Smooth muscle cell (in vitro differentiated cells): ENCODE measurements around the gene SLC37A4. TPM values are rescaled to one million over a fixed set of nuclear protein-coding genes. Genes with fewer than 3 reads are reported as not detected.
"Not testable (repeated sequence)": the region's sequence is repeated elsewhere in the genome, so short reads cannot be mapped to it uniquely, and the experiment has no call there.

ENCODE experiments used
- DNase-seq: peaks from one replicate; lab custom pipeline; 2025; ENCODE audit not compliant: unreplicated experiment; lab: John Stamatoyannopoulos, UW
- H2AFZ ChIP-seq: fragments of 200-600 bp; sonication (generic); 2 replicates; pipeline ENCODE4 v1.6.0; 2016; ENCODE audit warnings: antibody characterized with exemption, low read depth, mild to moderate bottlenecking
- H3F3A ChIP-seq: fragments of 200-600 bp; sonication (generic); 2 replicates; pipeline ENCODE4 v1.6.0; 2017; ENCODE audit warnings: antibody characterized with exemption, low read depth
- H3K27ac ChIP-seq: fragments of 200-600 bp; sonication (generic); 2 replicates; pipeline ENCODE4 v1.5.1; 2016; ENCODE audit warnings: low read depth, mild to moderate bottlenecking
- H3K27me3 ChIP-seq: fragments of 200-600 bp; sonication (generic); 2 replicates; pipeline ENCODE4 v1.6.1; 2016; ENCODE audit warnings: low read depth, mild to moderate bottlenecking
- H3K36me3 ChIP-seq: fragments of 200-600 bp; sonication (generic); 2 replicates; pipeline ENCODE4 v1.5.1; 2016; ENCODE audit warnings: low read depth
- H3K4me1 ChIP-seq: fragments of 200-600 bp; sonication (generic); 2 replicates; pipeline ENCODE4 v1.5.1; 2016; ENCODE audit warnings: low read depth
- H3K4me2 ChIP-seq: fragments of 200-600 bp; sonication (generic); 2 replicates; pipeline ENCODE4 v1.6.0; 2016; ENCODE audit warnings: mild to moderate bottlenecking
- H3K4me3 ChIP-seq: fragments of 200-600 bp; sonication (generic); 2 replicates; pipeline ENCODE4 v1.5.1; 2016; ENCODE audit warnings: mild to moderate bottlenecking
- H3K79me2 ChIP-seq: fragments of 200-600 bp; sonication (generic); 2 replicates; pipeline ENCODE4 v1.6.0; 2016; ENCODE audit warnings: low read depth, mild to moderate bottlenecking
- H3K9ac ChIP-seq: fragments of 200-600 bp; sonication (generic); 2 replicates; pipeline ENCODE4 v1.6.0; 2016; ENCODE audit warnings: low read depth
- H3K9me3 ChIP-seq: fragments of 200-600 bp; sonication (generic); replicated peaks from 2 replicates; pipeline ENCODE4 v1.5.1; 2016; ENCODE audit warnings: low read depth
- H4K20me1 ChIP-seq: fragments of 200-600 bp; sonication (generic); 2 replicates; pipeline ENCODE4 v1.6.0; 2016; ENCODE audit warnings: low read depth
- WGBS: methylation state at CpG from one replicate; pipeline ENCODE4 v1.1.7; 2016; ENCODE audit warnings: low lambda C conversion rate; 5-methylcytosine and 5-hydroxymethylcytosine counted together
- polyA plus RNA-seq: library from polyadenylated mRNA; unstranded; fragments of >200 nt; fragmentation: Nextera tagmentation; extraction: Ambion mirVana; gene quantifications from 2 replicates; pipeline ENCODE4 v1.2.1, GENCODE V29; 2016
- total RNA-seq: library from RNA; depleted of rRNA; stranded (reverse); fragments of >200 nt; gene quantifications from 2 replicates; pipeline ENCODE4 v1.2.3, GENCODE V29; 2014
- TF ChIP-seq, protein P1 (sequence below): fragments of 200-600 bp; sonication (generic); IDR thresholded peaks from 2 replicates; pipeline ENCODE4 v1.5.1; 2017; ENCODE audit warnings: borderline replicate concordance, mild to moderate bottlenecking, antibody characterized with exemption; ENCODE audit not compliant: insufficient read depth, poor library complexity, severe bottlenecking

SLC37A4 gene
- total and polyA plus RNA-seq, 2 experiments from 2014 or later, result 22.3 to 22.8 TPM

GRCh38 chr11:119018074-119018938, 12.4 kb downstream of the SLC37A4 start, which contains the start of the genes RPS25 and TRAPPC4:
Gene RPS25 (minus strand): TSS chr11:119018343. CDS start chr11:119018284, 59 bp downstream.
Gene TRAPPC4 (plus strand): TSS chr11:119018766. CDS start chr11:119018796, 30 bp downstream.
- H3K27me3 ChIP-seq, result no peaks in the 10 kb centered on the region
- H3K36me3 ChIP-seq, result no peaks in the 10 kb centered on the region
- under 1% methylated on average over 56 of the region's 63 CpGs for WGBS
- peaks cover 25% of the 10 kb centered on the region for H3F3A ChIP-seq
- H3K79me2 ChIP-seq, result peaks cover 58% of the 10 kb centered on the region
- H3K4me1 ChIP-seq, result peaks cover 21% of the 10 kb centered on the region
- TF ChIP-seq, protein P1, sequence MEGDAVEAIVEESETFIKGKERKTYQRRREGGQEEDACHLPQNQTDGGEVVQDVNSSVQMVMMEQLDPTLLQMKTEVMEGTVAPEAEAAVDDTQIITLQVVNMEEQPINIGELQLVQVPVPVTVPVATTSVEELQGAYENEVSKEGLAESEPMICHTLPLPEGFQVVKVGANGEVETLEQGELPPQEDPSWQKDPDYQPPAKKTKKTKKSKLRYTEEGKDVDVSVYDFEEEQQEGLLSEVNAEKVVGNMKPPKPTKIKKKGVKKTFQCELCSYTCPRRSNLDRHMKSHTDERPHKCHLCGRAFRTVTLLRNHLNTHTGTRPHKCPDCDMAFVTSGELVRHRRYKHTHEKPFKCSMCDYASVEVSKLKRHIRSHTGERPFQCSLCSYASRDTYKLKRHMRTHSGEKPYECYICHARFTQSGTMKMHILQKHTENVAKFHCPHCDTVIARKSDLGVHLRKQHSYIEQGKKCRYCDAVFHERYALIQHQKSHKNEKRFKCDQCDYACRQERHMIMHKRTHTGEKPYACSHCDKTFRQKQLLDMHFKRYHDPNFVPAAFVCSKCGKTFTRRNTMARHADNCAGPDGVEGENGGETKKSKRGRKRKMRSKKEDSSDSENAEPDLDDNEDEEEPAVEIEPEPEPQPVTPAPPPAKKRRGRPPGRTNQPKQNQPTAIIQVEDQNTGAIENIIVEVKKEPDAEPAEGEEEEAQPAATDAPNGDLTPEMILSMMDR, result no peak
- no peaks in the 10 kb centered on the region for H3K9me3 ChIP-seq
- H4K20me1 ChIP-seq, result peaks cover 39% of the 10 kb centered on the region
- H3K4me3 ChIP-seq, result peak within 1 kb of the TSS; percentile 96
- peak within 1 kb of the TSS; percentile 98 for H3K4me2 ChIP-seq
- H3K27ac ChIP-seq, result peak within 1 kb of the TSS; percentile 81
- peak within 1 kb of the TSS; percentile 80 for H3K9ac ChIP-seq
- H2AFZ ChIP-seq, result peak within 1 kb of the TSS; percentile 96
- peak; percentile 90 for DNase-seq

GRCh38 chr11:119017377-119017776, 13.3 kb downstream of the SLC37A4 start:
- not testable (repeated sequence) for H3K27me3 ChIP-seq, H3K9me3 ChIP-seq, H3K36me3 ChIP-seq, DNase-seq
- Histone ChIP-seq H2AFZ (peak overlapping the region; percentile 96), H3K4me3 (peak overlapping the region; percentile 96), H3K4me1 (peaks cover 21% of the 10 kb centered on the region), H3K79me2 (peaks cover 58% of the 10 kb centered on the region), H3K4me2 (peak overlapping the region; percentile 98), H3K9ac (peak overlapping the region; percentile 80), H4K20me1 (peaks cover 39% of the 10 kb centered on the region), H3K27ac (peak overlapping the region; percentile 81), H3F3A (peaks cover 31% of the 10 kb centered on the region)
- WGBS, result 11% methylated on average over 10 of the region's 10 CpGs

- Histone ChIP-seq H3K4me2 (peak overlapping the region; percentile 98), H3K27ac (peak overlapping the region; percentile 81), H3K4me1 (peaks cover 21% of the 10 kb centered on the region), H3K9ac (no peak overlapping the region), H2AFZ (no peak overlapping the region), H3K79me2 (peaks cover 54% of the 10 kb centered on the region), H3K9me3 (no peaks in the 10 kb centered on the region), H4K20me1 (peaks cover 39% of the 10 kb centered on the region), H3F3A (peaks cover 32% of the 10 kb centered on the region), H3K27me3 (no peaks in the 10 kb centered on the region), H3K4me3 (peak overlapping the region; percentile 96), H3K36me3 (no peaks in the 10 kb centered on the region)
- WGBS, result 88% methylated on average over 14 of the region's 14 CpGs
- DNase-seq, result no peak
- TF ChIP-seq, protein P1, result no peak
Measured at GRCh38 chr11:119016216-119017009, 14.3 kb downstream of the SLC37A4 start.

GRCh38 chr11:119015054-119015611, 15.5 kb downstream of the SLC37A4 start:
- no peaks in the 10 kb centered on the region for H3K27me3 ChIP-seq
- no peak overlapping the region for H3K4me2 ChIP-seq
- WGBS, result 83% methylated on average over 8 of the region's 8 CpGs
- no peak for DNase-seq
- H3K9me3 ChIP-seq, result no peaks in the 10 kb centered on the region
- peak overlapping the region; percentile 23 for H3K27ac ChIP-seq
- peaks cover 33% of the 10 kb centered on the region for H4K20me1 ChIP-seq
- no peak overlapping the region for H2AFZ ChIP-seq
- H3K4me1 ChIP-seq, result peaks cover 18% of the 10 kb centered on the region
- H3K36me3 ChIP-seq, result no peaks in the 10 kb centered on the region
- H3F3A ChIP-seq, result peaks cover 37% of the 10 kb centered on the region
- H3K4me3 ChIP-seq, result no peak overlapping the region
- H3K79me2 ChIP-seq, result peaks cover 41% of the 10 kb centered on the region
- TF ChIP-seq, protein P1, result no peak
- no peak overlapping the region for H3K9ac ChIP-seq
